T-cell (primary cell): ENCODE measurements around the gene SELENOH. TPM values are rescaled to one million over a fixed set of nuclear protein-coding genes. Genes with fewer than 3 reads are reported as not detected.

Experiments
- ATAC-seq, 4 experiments: fragments of 200-7000 bp in 3 of 4; fragments of 150-1000 bp in 1 of 4; cut with Tn5 transposase; replicated peaks in 1 of 4; 1 replicate in 3 of 4; 2 replicates in 1 of 4; pipeline ENCODE4 v1.10.0; 2021; ENCODE audit warnings: moderate library complexity in 3 of 4, mild to moderate bottlenecking in 2 of 4, moderate number of reproducible peaks in 1 of 4
- CTCF ChIA-PET, 2 donors: fragments of 300-600 bp; sonication (Branson Sonifier 250); formaldehyde crosslinking; loops; one replicate each; lab custom pipeline; 2022; ENCODE audit warnings: antibody characterized with exemption in 2 of 2; lab: Charles Lee
- POLR2A ChIA-PET, 2 donors: fragments of 300-600 bp; sonication (Branson Sonifier 250); formaldehyde crosslinking; loops; one replicate each; lab custom pipeline; 2022; ENCODE audit warnings: antibody characterized with exemption in 2 of 2; lab: Charles Lee
- DNase-seq, 35 experiments: peaks; one replicate each; pipeline versions ENCODE4 v3.0.0 to v3.0.0-alpha.2; 2013 to 2023
- H3K27ac ChIP-seq: one replicate; pipeline ENCODE4 v1.5.1; 2013; ENCODE audit warnings: low read length
- H3K27me3 ChIP-seq, 2 experiments: replicated peaks in 1 of 2; 1 replicate in 1 of 2; 2 replicates in 1 of 2; pipeline versions ENCODE4 v1.6.1 to v1.7.0; 2013; ENCODE audit warnings: low read length in 1 of 2, mixed read lengths in 1 of 2; ENCODE audit not compliant: control insufficient read depth in 2 of 2, insufficient read depth in 2 of 2; ENCODE audit errors: extremely low read depth in 1 of 2
- H3K36me3 ChIP-seq, 2 donors: 1 replicate in 1 of 2; 2 replicates in 1 of 2; pipeline versions ENCODE4 v1.6.1 to v1.7.0; 2013; ENCODE audit warnings: low read length in 1 of 2; ENCODE audit not compliant: control insufficient read depth in 2 of 2, insufficient read depth in 1 of 2; ENCODE audit errors: extremely low read depth in 1 of 2
- H3K4me1 ChIP-seq, 2 experiments: 1 replicate in 1 of 2; 2 replicates in 1 of 2; pipeline versions ENCODE4 v1.6.1 to v1.7.0; 2013; ENCODE audit warnings: low read length in 2 of 2, mixed read lengths in 1 of 2; ENCODE audit not compliant: insufficient read depth in 2 of 2, control insufficient read depth in 1 of 2; ENCODE audit errors: extremely low read depth in 1 of 2
- H3K4me3 ChIP-seq, 2 donors: 1 replicate in 1 of 2; 2 replicates in 1 of 2; pipeline versions ENCODE4 v1.5.1 to v1.7.0; 2013; ENCODE audit warnings: mild to moderate bottlenecking in 2 of 2, low read length in 1 of 2, moderate library complexity in 1 of 2; ENCODE audit not compliant: control insufficient read depth in 1 of 2; ENCODE audit errors: extremely low read depth in 1 of 2
- H3K9me3 ChIP-seq: 2 replicates; pipeline ENCODE4 v1.7.0; 2013
- H3K27ac Mint-ChIP-seq, 2 donors: one replicate each; pipeline ENCODE4 v1.8.0; 2020 to 2021; ENCODE audit warnings: mild to moderate bottlenecking in 2 of 2, mixed read lengths in 2 of 2
- H3K27me3 Mint-ChIP-seq, 2 donors: one replicate each; pipeline ENCODE4 v1.8.0; 2021 to 2022; ENCODE audit warnings: mixed read lengths in 2 of 2
- H3K36me3 Mint-ChIP-seq: one replicate; pipeline ENCODE4 v1.8.0; 2021; ENCODE audit warnings: mixed read lengths
- H3K4me1 Mint-ChIP-seq, 3 donors: one replicate each; pipeline ENCODE4 v1.8.0; 2020 to 2022; ENCODE audit warnings: mixed read lengths in 3 of 3, mild to moderate bottlenecking in 1 of 3
- H3K4me3 Mint-ChIP-seq, 3 donors: one replicate each; pipeline ENCODE4 v1.8.0; 2020 to 2022; ENCODE audit warnings: mild to moderate bottlenecking in 3 of 3, mixed read lengths in 3 of 3, moderate library complexity in 3 of 3
- H3K9me3 Mint-ChIP-seq, 3 donors: one replicate each; pipeline ENCODE4 v1.8.0; 2020 to 2022; ENCODE audit warnings: mixed read lengths in 3 of 3
- WGBS: methylation state at CpG from one replicate; pipeline ENCODE4 v1.1.5; 2013; ENCODE audit warnings: missing lambda C conversion rate; ENCODE audit not compliant: insufficient coverage; 5-methylcytosine and 5-hydroxymethylcytosine counted together
- total RNA-seq, 35 experiments: library from RNA in 6 of 35; stranded (reverse) in 6 of 35; fragments of 120-200 nt in 1 of 35; gene quantifications; one replicate each; pipeline versions ENCODE4 v1.2.1 to v1.2.4 and lab custom pipeline; 2013 to 2026

SELENOH gene
- total RNA-seq, 5 donors from 2014 or later (not counting 1 experiment from before 2014, with no cell fraction given): 88.5 to 155 (median 113) TPM

GRCh38 chr11:57781529-57781943 lies 40.2 kb downstream of the SELENOH start:
- ATAC-seq: no peak
- no peak for DNase-seq
- Histone ChIP-seq H3K9me3 (no peaks in the 10 kb centered on the region), H3K4me3 (no peak overlapping the region), H3K27me3 (no peaks in the 10 kb centered on the region), H3K4me1 (peaks cover 6 to 19% of the 10 kb centered on the region in 2 experiments), H3K27ac (no peak overlapping the region), H3K36me3 (no peaks in the 10 kb centered on the region)
- H3K27me3 Mint-ChIP-seq: no peaks in the 10 kb centered on the region
- H3K27ac Mint-ChIP-seq: no peak overlapping the region
- H3K4me1 Mint-ChIP-seq: peaks cover 15 to 32% (median 17%) of the 10 kb centered on the region in 3 donors
- ChIA-PET POLR2A (no interaction called here), CTCF (interaction anchor here (0.6 to 0.7 kb wide), 3 partner anchors 11 to 21 kb away, joined by 3 read pairs; no protein-coding TSS in a partner anchor)
- H3K9me3 Mint-ChIP-seq: no peaks in the 10 kb centered on the region
- H3K36me3 Mint-ChIP-seq: peaks cover 4% of the 10 kb centered on the region
- H3K4me3 Mint-ChIP-seq: peak overlapping the region in 1 of 3 donors; percentile 13
- 100% methylated on average over 1 of the region's 3 CpGs for WGBS

- H3K36me3 ChIP-seq: no peaks in the 10 kb centered on the region
- no peaks in the 10 kb centered on the region for H3K27me3 ChIP-seq
- 80% methylated on average over 1 of the region's 2 CpGs for WGBS
- CTCF ChIA-PET: interaction anchor here (0.6 to 1.6 kb wide), 4 partner anchors 10 to 306 kb away, joined by 4 to 6 read pairs (median 5); no protein-coding TSS in a partner anchor
- H3K9me3 ChIP-seq: no peaks in the 10 kb centered on the region
- Mint-ChIP-seq H3K4me1 (peaks cover 8 to 13% (median 10%) of the 10 kb centered on the region in 3 donors), H3K36me3 (peaks cover 4% of the 10 kb centered on the region), H3K27ac (no peak overlapping the region), H3K4me3 (no peak overlapping the region), H3K27me3 (no peaks in the 10 kb centered on the region), H3K9me3 (no peaks in the 10 kb centered on the region)
- ATAC-seq (no peak), DNase-seq (no peak)
- H3K4me3 ChIP-seq: no peak overlapping the region
- POLR2A ChIA-PET: no interaction called here
- peaks cover 3 to 9% of the 10 kb centered on the region in 2 experiments for H3K4me1 ChIP-seq
- H3K27ac ChIP-seq: no peak overlapping the region
Measured at GRCh38 chr11:57785072-57785471, 43.8 kb downstream of the SELENOH start.

- Histone ChIP-seq H3K27ac (no peak overlapping the region), H3K27me3 (no peaks in the 10 kb centered on the region), H3K9me3 (no peaks in the 10 kb centered on the region), H3K4me1 (peaks cover 8 to 12% of the 10 kb centered on the region in 2 experiments), H3K36me3 (no peaks in the 10 kb centered on the region), H3K4me3 (no peak overlapping the region)
- Mint-ChIP-seq H3K4me3 (no peak overlapping the region), H3K36me3 (peaks cover 1% of the 10 kb centered on the region), H3K27me3 (no peaks in the 10 kb centered on the region), H3K9me3 (no peaks in the 10 kb centered on the region), H3K4me1 (peaks cover 11 to 16% (median 13%) of the 10 kb centered on the region in 3 donors), H3K27ac (no peak overlapping the region)
- WGBS: no CpG with 5 or more reads among the region's 4 CpGs
- no peak for ATAC-seq
- no peak for DNase-seq
- ChIA-PET CTCF (interaction anchor here in 1 of 2 donors (0.8 kb wide), 1 partner anchor 15 kb away, joined by 3 read pairs; no protein-coding TSS in a partner anchor), POLR2A (no interaction called here)
Measured at GRCh38 chr11:57786436-57786835, 45.1 kb downstream of the SELENOH start.

- Histone ChIP-seq H3K9me3 (no peaks in the 10 kb centered on the region), H3K27me3 (no peaks in the 10 kb centered on the region), H3K36me3 (no peaks in the 10 kb centered on the region), H3K4me3 (no peak overlapping the region), H3K27ac (no peak overlapping the region), H3K4me1 (peaks cover 12 to 15% of the 10 kb centered on the region in 2 experiments)
- Mint-ChIP-seq H3K4me3 (no peak overlapping the region), H3K4me1 (peaks cover 12 to 18% (median 15%) of the 10 kb centered on the region in 3 donors), H3K36me3 (no peaks in the 10 kb centered on the region), H3K27ac (no peak overlapping the region), H3K9me3 (no peaks in the 10 kb centered on the region), H3K27me3 (no peaks in the 10 kb centered on the region)
- DNase-seq (no peak), ATAC-seq (no peak)
- WGBS: 60% methylated on average over 1 of the region's 4 CpGs
- ChIA-PET CTCF (interaction anchor here in 1 of 2 donors (0.8 kb wide), 1 partner anchor 15 kb away, joined by 3 read pairs; no protein-coding TSS in a partner anchor), POLR2A (interaction anchor here in 1 of 2 donors (0.6 kb wide), 1 partner anchor 12 kb away, joined by 5 read pairs; no protein-coding TSS in a partner anchor)
Measured at GRCh38 chr11:57787006-57787604, 45.8 kb downstream of the SELENOH start.

- peaks cover 22% of the 10 kb centered on the region in 2 experiments for H3K4me1 ChIP-seq
- H3K9me3 ChIP-seq: no peaks in the 10 kb centered on the region
- H3K4me3 ChIP-seq: no peak overlapping the region
- Mint-ChIP-seq H3K4me1 (peaks cover 22 to 26% (median 23%) of the 10 kb centered on the region in 3 donors), H3K27me3 (no peaks in the 10 kb centered on the region), H3K36me3 (no peaks in the 10 kb centered on the region), H3K9me3 (no peaks in the 10 kb centered on the region), H3K27ac (no peak overlapping the region), H3K4me3 (no peak overlapping the region)
- POLR2A ChIA-PET: interaction anchor here in 1 of 2 donors (0.7 kb wide), 1 partner anchor 144 kb away, joined by 5 read pairs; no protein-coding TSS in a partner anchor
- DNase-seq (no peak), ATAC-seq (no peak)
- no peaks in the 10 kb centered on the region for H3K27me3 ChIP-seq
- H3K27ac ChIP-seq: no peak overlapping the region
- no peaks in the 10 kb centered on the region for H3K36me3 ChIP-seq
- CTCF ChIA-PET: interaction anchor here (0.8 to 2.1 kb wide), 3 partner anchors 12 to 13 kb away, joined by 5 to 6 read pairs (median 5); no protein-coding TSS in a partner anchor
- WGBS: 87% methylated on average over 5 of the region's 6 CpGs
Measured at GRCh38 chr11:57787920-57788702, 46.8 kb downstream of the SELENOH start.

- Histone ChIP-seq H3K27me3 (no peaks in the 10 kb centered on the region), H3K36me3 (no peaks in the 10 kb centered on the region), H3K27ac (no peak overlapping the region), H3K4me1 (peaks cover 25 to 28% of the 10 kb centered on the region in 2 experiments), H3K9me3 (no peaks in the 10 kb centered on the region), H3K4me3 (no peak overlapping the region)
- ChIA-PET POLR2A (interaction anchor here in 1 of 2 donors (0.7 kb wide), 1 partner anchor 145 kb away, joined by 5 read pairs; no protein-coding TSS in a partner anchor), CTCF (interaction anchor here (0.8 to 2.1 kb wide), 3 partner anchors 11 to 12 kb away, joined by 5 to 6 read pairs (median 5); no protein-coding TSS in a partner anchor)
- Mint-ChIP-seq H3K4me1 (peaks cover 28 to 32% (median 29%) of the 10 kb centered on the region in 3 donors), H3K9me3 (no peaks in the 10 kb centered on the region), H3K27ac (no peak overlapping the region), H3K4me3 (no peak overlapping the region), H3K36me3 (no peaks in the 10 kb centered on the region), H3K27me3 (no peaks in the 10 kb centered on the region)
- no peak for ATAC-seq
- no peak for DNase-seq
Measured at GRCh38 chr11:57788703-57789088, 47.4 kb downstream of the SELENOH start.
